K562 (cell line): ENCODE results near the gene C10orf90. TPM values are rescaled to one million over a fixed set of nuclear protein-coding genes. Genes with fewer than 3 reads are reported as not detected.

Experiments used
- ATAC-seq: fragments of 200-7000 bp; cut with Tn5 transposase; 3 replicates; pipeline ENCODE4 v1.9.1; 2020; ENCODE audit warnings: moderate library complexity
- BruUV-seq: library from RNA; stranded (reverse); fragments of 400-500 nt; replicated peaks from 2 replicates; lab custom pipeline; 2021; lab: Mats Ljungman, UMichigan
- CTCF ChIA-PET: fragments of 300-600 bp; formaldehyde crosslinking; extraction: SDS; loops from one replicate; lab custom pipeline; 2021; ENCODE audit warnings: low intra/inter-chr PET ratio; lab: Yijun Ruan, JAX
- POLR2A ChIA-PET: fragments of 300-600, 350-650 bp; sonication (Branson Sonifier 250); formaldehyde crosslinking; extraction: SDS; loops from one replicate; lab custom pipeline; 2021; ENCODE audit warnings: antibody characterized with exemption, inconsistent platforms; lab: Yijun Ruan, JAX
- DNase-seq, 4 experiments: peaks; one replicate each; pipeline versions ENCODE4 v3.0.0 to v3.0.0-alpha.2; 2011 to 2018; ENCODE audit warnings: low spot score in 3 of 4, mixed read lengths in 3 of 4; ENCODE audit errors: extremely low read depth in 1 of 4
- FAIRE-seq: peaks from 2 replicates; lab custom pipeline; 2011; peaks lifted over from hg19 to GRCh38; lab: Jason Lieb, UNC
- H2AFZ ChIP-seq: 2 replicates; pipeline ENCODE4 v1.6.0; 2011; ENCODE audit warnings: low read depth, low read length, control low read depth, inconsistent platforms
- H3K27ac ChIP-seq: fragments of 200-600 bp; 3 replicates; pipeline ENCODE4 v1.8.0; 2011; ENCODE audit warnings: low read depth, mild to moderate bottlenecking, control low read depth, inconsistent platforms, low read length, moderate library complexity, mixed read lengths; ENCODE audit errors: extremely low read depth
- H3K27me3 ChIP-seq, 2 experiments: fragments of 300-600 bp in 1 of 2; 2 replicates in 1 of 2; 3 replicates in 1 of 2; pipeline versions ENCODE4 v1.6.0 to v1.8.0; 2011; ENCODE audit warnings: inconsistent platforms in 2 of 2, low read length in 2 of 2, mild to moderate bottlenecking in 1 of 2, mixed read lengths in 1 of 2, moderate library complexity in 1 of 2; ENCODE audit not compliant: control insufficient read depth in 2 of 2, insufficient read depth in 2 of 2
- H3K36me3 ChIP-seq: fragments of 300-600 bp; 3 replicates; pipeline ENCODE4 v1.8.0; 2011; ENCODE audit warnings: mild to moderate bottlenecking, low read length, inconsistent platforms; ENCODE audit not compliant: control insufficient read depth, insufficient read depth
- H3K4me1 ChIP-seq, 2 experiments: fragments of 200-600 bp in 1 of 2; replicated peaks in 1 of 2; 2 replicates in 1 of 2; 3 replicates in 1 of 2; pipeline versions ENCODE4 v1.5.1 to v1.8.0; 2011; ENCODE audit warnings: inconsistent platforms in 2 of 2, low read length in 2 of 2, mild to moderate bottlenecking in 1 of 2, mixed read lengths in 1 of 2, moderate library complexity in 1 of 2; ENCODE audit not compliant: control insufficient read depth in 2 of 2, insufficient read depth in 2 of 2
- H3K4me2 ChIP-seq: 2 replicates; pipeline ENCODE4 v1.6.1; 2011; ENCODE audit warnings: low read length, control low read depth, inconsistent platforms, mixed read lengths; ENCODE audit not compliant: insufficient read depth
- H3K4me3 ChIP-seq: fragments of 200-600 bp; sonication (generic), shearing (Covaris generic); 2 replicates; pipeline ENCODE4 v1.5.1; 2016; ENCODE audit warnings: control low read depth, inconsistent platforms
- H3K79me2 ChIP-seq: fragments of 200-600 bp; 3 replicates; pipeline ENCODE4 v1.8.0; 2011; ENCODE audit warnings: low read length, inconsistent platforms; ENCODE audit not compliant: control insufficient read depth, insufficient read depth
- H3K9ac ChIP-seq, 2 experiments: 2 replicates each; pipeline versions ENCODE4 v1.6.0 to v1.6.1; 2011; ENCODE audit warnings: low read depth in 2 of 2, low read length in 2 of 2, control low read depth in 1 of 2, inconsistent platforms in 1 of 2, mild to moderate bottlenecking in 1 of 2, mixed read lengths in 1 of 2; ENCODE audit not compliant: insufficient read depth in 1 of 2
- H3K9me1 ChIP-seq: one replicate; pipeline ENCODE4 v1.6.0; 2011; ENCODE audit warnings: inconsistent platforms, mild to moderate bottlenecking, low read length, moderate library complexity; ENCODE audit not compliant: control insufficient read depth, insufficient read depth
- H3K9me3 ChIP-seq: replicated peaks from 2 replicates; pipeline ENCODE4 v1.5.1; 2011; ENCODE audit warnings: low read depth, low read length, inconsistent platforms; ENCODE audit not compliant: control insufficient read depth, insufficient read depth
- H4K20me1 ChIP-seq: replicated peaks from 2 replicates; pipeline ENCODE4 v1.6.1; 2011; ENCODE audit warnings: low read length, inconsistent platforms, mixed read lengths; ENCODE audit not compliant: control insufficient read depth, insufficient read depth
- HDAC2 ChIP-seq: fragments of 450-650 bp; IDR thresholded peaks from 2 replicates; pipeline ENCODE4 v1.6.1; 2016; ENCODE audit warnings: mild to moderate bottlenecking
- RBM15 ChIP-seq: fragments of 200-400 bp; formaldehyde crosslinking; IDR thresholded peaks from 2 replicates; pipeline ENCODE4 v1.6.1; 2018; ENCODE audit warnings: mild to moderate bottlenecking, low read length, moderate library complexity; ENCODE audit not compliant: insufficient read depth
- TBL1XR1 ChIP-seq, 2 experiments: IDR thresholded peaks; 2 replicates each; pipeline ENCODE4 v1.6.1; 2012; ENCODE audit warnings: improper control_type of control experiment in 2 of 2, low read length in 2 of 2, mild to moderate bottlenecking in 1 of 2
- WGBS: fragments of 100-300 bp; shearing (Covaris generic); methylation state at CpG from one replicate; pipeline ENCODE4 v1.1.6; 2016; ENCODE audit warnings: low coverage, mixed read lengths; ENCODE audit not compliant: insufficient coverage; ENCODE audit errors: missing lambda C conversion rate; 5-methylcytosine and 5-hydroxymethylcytosine counted together
- in situ Hi-C: fragments of 300-500 bp; cut with MboI; formaldehyde crosslinking; loops from 4 replicates; pipeline ENCODE4 v1.15.0; 2018; ENCODE audit warnings: inconsistent platforms, mixed read lengths
- intact Hi-C: fragments of 100-400 bp; cut with micrococcal nuclease; formaldehyde crosslinking; loops from 2 replicates; pipeline ENCODE4 v1.14.2; 2022
- polyA plus RNA-seq, 8 experiments: library from polyadenylated mRNA; depleted of rRNA in 4 of 8; stranded (reverse) in 5 of 8; unstranded in 3 of 8; fragments of >200 nt; fragmentation: Nextera tagmentation in 2 of 8; fragmentation: Illumina TruSeq in 1 of 8; extraction: Ambion mirVana in 2 of 8; extraction: Trizol in 1 of 8; gene quantifications; 2 replicates each; pipeline versions ENCODE4 v1.2.1 to v1.2.3, GENCODE V29; 2011 to 2014; ENCODE audit warnings: inconsistent platforms in 1 of 8, missing spikeins in 1 of 8
- total RNA-seq, 7 experiments: library from RNA; depleted of rRNA in 6 of 7; stranded (reverse); fragments of >200 nt in 6 of 7; fragmentation: Illumina TruSeq in 2 of 7; extraction: Trizol in 2 of 7; gene quantifications; 2 replicates each; pipeline versions ENCODE4 v1.2.1 to v1.2.3, GENCODE V29; 2011 to 2021; ENCODE audit warnings: low replicate concordance in 1 of 7
- TF ChIP-seq, protein P1 (sequence below), 2 experiments: fragments of 200-800 bp in 1 of 2; sonication (Bioruptor generic) in 1 of 2; sonication (generic) in 1 of 2; formaldehyde crosslinking in 1 of 2; IDR thresholded peaks in 1 of 2; conservative IDR thresholded peaks in 1 of 2; 2 replicates each; pipeline versions ENCODE4 v1.5.0 to v1.6.1; 2016 to 2020; ENCODE audit warnings: missing compliant biosample characterization in 1 of 2, missing genetic modification characterization in 1 of 2, missing genetic modification reagents in 1 of 2

The C10orf90 gene
- total and polyA plus RNA-seq, 9 of the 15 experiments (the other 6 are each of a cell fraction or from before 2014, with no cell fraction given): not detected

DNA sequence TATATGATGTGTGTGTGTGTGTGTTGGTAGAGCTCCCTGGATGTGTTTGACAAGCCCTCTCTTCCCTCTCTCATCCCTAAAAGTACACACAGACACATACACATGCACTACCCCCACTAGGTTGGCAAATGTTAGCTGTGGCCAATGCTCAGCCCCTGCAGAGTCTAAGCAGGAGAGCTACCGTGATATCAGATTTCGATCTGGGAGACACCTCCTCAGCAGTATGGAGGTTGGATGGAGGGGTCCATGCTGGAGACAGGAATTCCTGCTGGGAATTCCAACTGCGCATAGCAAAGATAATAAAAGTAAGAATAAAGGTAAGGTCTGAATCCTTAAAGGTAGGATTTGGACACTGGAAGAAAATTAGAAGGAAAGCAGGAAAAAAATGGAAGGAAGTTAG lies 85.7 kb downstream of the C10orf90 start:
- ATAC-seq (no peak), DNase-seq (no peak), FAIRE-seq (no peak)
- H3K36me3 ChIP-seq: no peaks in the 10 kb centered on the region
- no peak overlapping the region for H3K4me2 ChIP-seq
- H3K4me3 ChIP-seq: no peak overlapping the region
- TF ChIP-seq, protein P1, sequence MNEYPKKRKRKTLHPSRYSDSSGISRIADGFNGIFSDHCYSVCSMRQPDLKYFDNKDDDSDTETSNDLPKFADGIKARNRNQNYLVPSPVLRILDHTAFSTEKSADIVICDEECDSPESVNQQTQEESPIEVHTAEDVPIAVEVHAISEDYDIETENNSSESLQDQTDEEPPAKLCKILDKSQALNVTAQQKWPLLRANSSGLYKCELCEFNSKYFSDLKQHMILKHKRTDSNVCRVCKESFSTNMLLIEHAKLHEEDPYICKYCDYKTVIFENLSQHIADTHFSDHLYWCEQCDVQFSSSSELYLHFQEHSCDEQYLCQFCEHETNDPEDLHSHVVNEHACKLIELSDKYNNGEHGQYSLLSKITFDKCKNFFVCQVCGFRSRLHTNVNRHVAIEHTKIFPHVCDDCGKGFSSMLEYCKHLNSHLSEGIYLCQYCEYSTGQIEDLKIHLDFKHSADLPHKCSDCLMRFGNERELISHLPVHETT (CRISPR knock-in tag; conservative IDR thresholded peaks at IDR 0.05 in 1 of 2, IDR thresholded peaks at IDR 0.05 in 1 of 2): no peak
- TF ChIP-seq HDAC2: no peak
- no peak for TF ChIP-seq TBL1XR1 (IDR thresholded peaks at IDR 0.05; ENCODE audit: low read length in 2 of 2)
- TF ChIP-seq RBM15: no peak
- H3K9me3 ChIP-seq: no peaks in the 10 kb centered on the region
- H2AFZ ChIP-seq: no peak overlapping the region
- BruUV-seq: no TSS peak
- H3K79me2 ChIP-seq: no peaks in the 10 kb centered on the region
- ChIA-PET CTCF (no interaction called here), POLR2A (no interaction called here)
- 0% methylated on average over 2 of the region's 3 CpGs for WGBS
- no peak overlapping the region for H3K9ac ChIP-seq
- no peaks in the 10 kb centered on the region for H3K27me3 ChIP-seq
- in situ Hi-C loops (no loop called here), intact Hi-C loops (no loop called here)
- no peak overlapping the region for H3K27ac ChIP-seq
- no peaks in the 10 kb centered on the region for H3K4me1 ChIP-seq
- H4K20me1 ChIP-seq: no peaks in the 10 kb centered on the region
- no peaks in the 10 kb centered on the region for H3K9me1 ChIP-seq
